Tibial nerve (tissue), 4 donors: ENCODE measurements around the gene LRRC8E. TPM values are rescaled to one million over a fixed set of nuclear protein-coding genes. Genes with fewer than 3 reads are reported as not detected.

Experiments used
- DNase-seq, 2 donors: peaks; one replicate each; pipeline ENCODE4 v3.0.0-alpha.2; 2019; ENCODE audit warnings: low spot score in 2 of 2
- H3K27ac ChIP-seq, 4 donors: fragments of 200-600 bp; sonication (generic) in 3 of 4; one replicate each; pipeline ENCODE4 v1.5.1; 2017 to 2019; ENCODE audit warnings: mild to moderate bottlenecking in 1 of 4
- H3K27me3 ChIP-seq, 2 donors: fragments of 200-600 bp; sonication (generic) in 1 of 2; one replicate each; pipeline versions ENCODE4 v1.5.1 to v1.6.0; 2017 to 2019
- H3K36me3 ChIP-seq, 3 donors: fragments of 200-600 bp; sonication (generic); one replicate each; pipeline ENCODE4 v1.5.1; 2018 to 2019
- H3K4me1 ChIP-seq, 4 donors: fragments of 200-600 bp; sonication (generic) in 3 of 4; one replicate each; pipeline ENCODE4 v1.5.1; 2017 to 2019
- H3K4me3 ChIP-seq, 4 donors: fragments of 200-600 bp; sonication (generic) in 3 of 4; one replicate each; pipeline ENCODE4 v1.5.1; 2017 to 2019; ENCODE audit warnings: mild to moderate bottlenecking in 1 of 4, moderate library complexity in 1 of 4
- H3K9me3 ChIP-seq, 4 donors: fragments of 200-600 bp; sonication (generic) in 3 of 4; one replicate each; pipeline ENCODE4 v1.5.1; 2017 to 2019
- EP300 ChIP-seq, 2 donors: sonication (generic); formaldehyde crosslinking; IDR thresholded peaks; one replicate each; pipeline ENCODE4 v1.6.1; 2017; ENCODE audit warnings: antibody characterized with exemption in 2 of 2, mild to moderate bottlenecking in 1 of 2
- POLR2A ChIP-seq, 2 donors: fragments of 450-650 bp; IDR thresholded peaks; one replicate each; pipeline ENCODE4 v1.6.1; 2017; ENCODE audit warnings: antibody characterized with exemption in 2 of 2, mild to moderate bottlenecking in 2 of 2, moderate library complexity in 2 of 2
- WGBS, 2 donors: methylation state at CpG; one replicate each; pipeline ENCODE4 v1.1.5; 2018; 5-methylcytosine and 5-hydroxymethylcytosine counted together
- total RNA-seq, 4 donors: library from RNA; depleted of rRNA; stranded (reverse); fragments of >200 nt; gene quantifications; one replicate each; pipeline ENCODE4 v1.1.0, GENCODE V29; 2016
- TF ChIP-seq, protein P1 (sequence below), 5 experiments: fragments of 200-600 bp in 3 of 5; fragments of 450-650 bp in 2 of 5; sonication (generic) in 3 of 5; IDR thresholded peaks; one replicate each; pipeline ENCODE4 v1.5.1; 2016 to 2019; ENCODE audit warnings: antibody characterized with exemption in 5 of 5, mild to moderate bottlenecking in 3 of 5, moderate library complexity in 2 of 5

LRRC8E gene
- total RNA-seq, 4 donors from 2014 or later: 0.59 to 1.2 TPM; not detected in 2

DNA sequence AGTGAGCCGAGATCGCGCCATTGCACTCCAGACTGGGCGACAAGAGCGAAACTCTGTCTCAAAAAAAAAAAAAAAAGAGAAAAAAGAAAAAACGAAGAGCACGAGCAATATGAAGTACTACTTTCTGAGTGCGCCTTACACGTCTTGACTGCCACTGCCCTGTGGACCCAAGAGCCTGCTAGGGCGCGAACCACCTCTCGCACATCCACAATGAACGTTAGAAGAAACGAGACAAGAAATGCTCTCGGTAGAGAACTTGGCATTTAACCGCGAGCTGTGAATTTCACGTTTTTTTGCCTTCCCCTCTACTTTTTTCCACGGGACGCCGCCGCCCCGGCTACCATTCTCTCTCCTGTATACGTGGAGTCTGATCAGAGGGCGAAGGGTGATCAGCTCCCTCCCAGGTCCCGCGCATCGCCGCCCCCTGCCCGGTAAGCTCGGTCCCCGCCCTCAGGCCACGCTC, 54.7 kb downstream of the LRRC8E start:
- Histone ChIP-seq H3K27ac (peak overlapping the region; percentile 95 to 99 (median 98)), H3K36me3 (peaks cover 0 to 33% (median 7%) of the 10 kb centered on the region in 3 donors), H3K9me3 (no peaks in the 10 kb centered on the region), H3K27me3 (no peaks in the 10 kb centered on the region), H3K4me3 (peak overlapping the region; percentile 69 to 86 (median 84)), H3K4me1 (peaks cover 0 to 51% (median 6%) of the 10 kb centered on the region in 4 donors)
- TF ChIP-seq EP300 (IDR thresholded peaks at IDR 0.05): no peak
- TF ChIP-seq POLR2A (IDR thresholded peaks at IDR 0.05): no peak
- TF ChIP-seq, protein P1, sequence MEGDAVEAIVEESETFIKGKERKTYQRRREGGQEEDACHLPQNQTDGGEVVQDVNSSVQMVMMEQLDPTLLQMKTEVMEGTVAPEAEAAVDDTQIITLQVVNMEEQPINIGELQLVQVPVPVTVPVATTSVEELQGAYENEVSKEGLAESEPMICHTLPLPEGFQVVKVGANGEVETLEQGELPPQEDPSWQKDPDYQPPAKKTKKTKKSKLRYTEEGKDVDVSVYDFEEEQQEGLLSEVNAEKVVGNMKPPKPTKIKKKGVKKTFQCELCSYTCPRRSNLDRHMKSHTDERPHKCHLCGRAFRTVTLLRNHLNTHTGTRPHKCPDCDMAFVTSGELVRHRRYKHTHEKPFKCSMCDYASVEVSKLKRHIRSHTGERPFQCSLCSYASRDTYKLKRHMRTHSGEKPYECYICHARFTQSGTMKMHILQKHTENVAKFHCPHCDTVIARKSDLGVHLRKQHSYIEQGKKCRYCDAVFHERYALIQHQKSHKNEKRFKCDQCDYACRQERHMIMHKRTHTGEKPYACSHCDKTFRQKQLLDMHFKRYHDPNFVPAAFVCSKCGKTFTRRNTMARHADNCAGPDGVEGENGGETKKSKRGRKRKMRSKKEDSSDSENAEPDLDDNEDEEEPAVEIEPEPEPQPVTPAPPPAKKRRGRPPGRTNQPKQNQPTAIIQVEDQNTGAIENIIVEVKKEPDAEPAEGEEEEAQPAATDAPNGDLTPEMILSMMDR (IDR thresholded peaks at IDR 0.05): no peak
- WGBS, 2 donors: 5 to 7% methylated on average over 33 of the region's 33 CpGs
- no peak for DNase-seq

DNA sequence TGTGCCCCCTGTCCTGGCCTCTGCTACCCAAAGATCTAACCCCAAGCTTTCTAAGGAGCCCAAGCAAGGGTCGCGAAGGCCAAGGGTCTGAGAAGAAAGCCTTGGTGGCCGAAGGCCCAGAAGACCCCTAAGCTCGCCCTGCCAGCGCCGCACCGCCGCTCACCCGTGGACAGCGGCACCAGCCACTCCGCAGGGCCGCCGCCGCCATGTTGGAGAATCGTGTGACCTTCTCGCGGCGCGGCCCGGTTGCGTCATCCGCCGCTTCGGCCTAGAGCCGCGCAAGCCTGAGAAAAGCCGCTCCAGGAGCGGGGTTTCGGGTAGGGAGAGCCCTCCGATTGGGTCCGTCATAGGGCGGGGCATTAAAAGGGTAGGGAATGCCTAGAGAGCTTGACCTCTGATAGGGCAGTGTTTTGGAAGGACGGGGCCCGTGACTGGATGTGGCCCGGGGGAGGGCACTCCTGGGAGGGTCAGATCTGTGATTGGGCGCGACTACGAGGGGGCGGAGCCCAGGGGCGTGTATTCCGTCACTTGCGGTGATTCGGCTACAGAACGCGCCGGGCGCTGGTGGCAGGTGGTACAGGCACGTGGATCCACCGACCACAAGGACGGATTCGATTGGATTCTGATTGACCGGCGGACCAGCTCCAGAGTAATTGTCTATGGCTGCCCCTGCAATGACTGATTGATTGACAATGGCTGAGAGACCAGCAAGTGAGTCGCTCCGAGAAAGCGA, 55.3 kb downstream of the LRRC8E start, which contains the start of gene TIMM44:
Gene TIMM44 (minus strand): TSS at position 223 of the 733 bp plus-strand sequence. CDS start 15 bp downstream, at position 208.
- WGBS, 2 donors: 0% methylated on average over 54 to 55 of the region's 56 CpGs
- DNase-seq: peak; percentile 97 to 98
- peaks cover 0 to 47% (median 6%) of the 10 kb centered on the region in 4 donors for H3K4me1 ChIP-seq

GRCh38 chr19:7944177-7944761, 56.0 kb downstream of the LRRC8E start:
- H3K9me3 ChIP-seq: no peaks in the 10 kb centered on the region
- peak overlapping the region; percentile 90 to 99 (median 96) for H3K27ac ChIP-seq
- peak overlapping the region; percentile 69 to 86 (median 84) for H3K4me3 ChIP-seq
- 26 to 28% methylated on average over 18 of the region's 18 CpGs for WGBS, 2 donors
- DNase-seq: peak; percentile 91 to 97
- TF ChIP-seq, protein P1 (IDR thresholded peaks at IDR 0.05): peak; percentile 80 to 94 (median 91)
- no peak for TF ChIP-seq POLR2A (IDR thresholded peaks at IDR 0.05)
- peaks cover 0 to 20% (median 7%) of the 10 kb centered on the region in 3 donors for H3K36me3 ChIP-seq
- no peaks in the 10 kb centered on the region for H3K27me3 ChIP-seq
- peaks cover 0 to 41% (median 6%) of the 10 kb centered on the region in 4 donors for H3K4me1 ChIP-seq

More for the DNA sequence above, 55.3 kb downstream of the LRRC8E start, which contains the start of gene TIMM44:
- H3K27me3 ChIP-seq: no peaks in the 10 kb centered on the region
- peak within 1 kb of the TSS; percentile 69 to 86 (median 84) for H3K4me3 ChIP-seq
- TF ChIP-seq, protein P1 (IDR thresholded peaks at IDR 0.05): no peak
- TF ChIP-seq POLR2A (IDR thresholded peaks at IDR 0.05): peak; percentile 29 to 76
- peak; percentile 96 to 98 for TF ChIP-seq EP300 (IDR thresholded peaks at IDR 0.05)
- H3K36me3 ChIP-seq: peaks cover 0 to 27% (median 7%) of the 10 kb centered on the region in 3 donors
- no peaks in the 10 kb centered on the region for H3K9me3 ChIP-seq
- peak within 1 kb of the TSS; percentile 95 to 99 (median 98) for H3K27ac ChIP-seq

- H3K27me3 ChIP-seq: no peaks in the 10 kb centered on the region
- peaks cover 0 to 12% (median 0%) of the 10 kb centered on the region in 4 donors for H3K4me1 ChIP-seq
- no peaks in the 10 kb centered on the region for H3K9me3 ChIP-seq
- no peak overlapping the region for H3K27ac ChIP-seq
- no peak overlapping the region for H3K4me3 ChIP-seq
- 96 to 98% methylated on average over 4 of the region's 4 CpGs for WGBS, 2 donors
- no peak for DNase-seq
- H3K36me3 ChIP-seq: no peaks in the 10 kb centered on the region
- TF ChIP-seq, protein P1 (IDR thresholded peaks at IDR 0.05): no peak
Observed at GRCh38 chr19:7947939-7948338, 59.6 kb downstream of the LRRC8E start.

Other genes with a start within 250 kb of the LRRC8E start
- gene RETN, start 219.5 kb upstream of the LRRC8E start, total RNA-seq: not detected
- 1 to 10 TPM in 1 of 4 donors, not detected in 3; 1.5 TPM for gene MCEMP1, start 211.4 kb upstream of the LRRC8E start, total RNA-seq
- 10 to 100 TPM; 26.9 to 47.5 (median 37.0) TPM for gene TRAPPC5, start 207.7 kb upstream of the LRRC8E start, total RNA-seq
- 1 to 10 TPM in 1 of 4 donors, under 1 TPM in 1, not detected in 2; 0.90 to 1.0 TPM for gene FCER2, start 186.4 kb upstream of the LRRC8E start, total RNA-seq
- 10 to 100 TPM in 1 of 4 donors, 1 to 10 TPM in 1, under 1 TPM in 1, not detected in 1; 0.59 to 16.5 (median 1.7) TPM for gene CLEC4G, start 156.4 kb upstream of the LRRC8E start, total RNA-seq
- gene CD209, start 141.0 kb upstream of the LRRC8E start, total RNA-seq: 10 to 100 TPM in 1 of 4 donors, 1 to 10 TPM in 3; 2.6 to 12.6 (median 5.0) TPM
- 1 to 10 TPM in 1 of 4 donors, not detected in 3; 2.4 TPM for gene CLEC4M, start 125.3 kb upstream of the LRRC8E start, total RNA-seq
- 10 to 100 TPM; 14.4 to 30.3 (median 17.7) TPM for gene EVI5L, start 58.3 kb upstream of the LRRC8E start, total RNA-seq
- 1 to 10 TPM in 1 of 4 donors, not detected in 3; 2.5 TPM for gene PRR36, start 14.1 kb upstream of the LRRC8E start, total RNA-seq
- 10 to 100 TPM; 11.1 to 31.2 (median 20.9) TPM for gene MAP2K7, start 15.4 kb downstream of the LRRC8E start, total RNA-seq
- gene TGFBR3L, start 26.3 kb downstream of the LRRC8E start, total RNA-seq: not detected
- gene SNAPC2, start 31.8 kb downstream of the LRRC8E start, total RNA-seq: 10 to 100 TPM; 11.6 to 26.4 (median 16.1) TPM
- gene CTXN1, start 37.6 kb downstream of the LRRC8E start, total RNA-seq: 1 to 10 TPM in 3 of 4 donors, under 1 TPM in 1; 0.66 to 7.2 (median 3.0) TPM
- 10 to 100 TPM; 60.1 to 91.3 (median 77.1) TPM for gene TIMM44, start 55.2 kb downstream of the LRRC8E start, total RNA-seq
- gene ELAVL1, start 117.1 kb downstream of the LRRC8E start, total RNA-seq: 10 to 100 TPM; 25.8 to 36.4 (median 27.7) TPM
- gene CCL25, start 164.2 kb downstream of the LRRC8E start, total RNA-seq: not detected